CD14-positive monocyte (primary cell): ENCODE data around the gene PXMP4. TPM values are rescaled to one million over a fixed set of nuclear protein-coding genes. Genes with fewer than 3 reads are reported as not detected.

ENCODE experiments used
- DNase-seq, 3 donors: peaks; one replicate each; pipeline ENCODE4 v3.0.0-alpha.2; 2011 to 2022
- H2AFZ ChIP-seq: 2 replicates; pipeline ENCODE4 v1.6.0; 2012; ENCODE audit warnings: mild to moderate bottlenecking, low read depth, low read length, inconsistent platforms; ENCODE audit not compliant: insufficient read depth, poor library complexity, severe bottlenecking
- H3K27ac ChIP-seq, 2 donors: 1 replicate in 1 of 2; 2 replicates in 1 of 2; pipeline ENCODE4 v1.5.1; 2012 to 2013; ENCODE audit warnings: low read length in 2 of 2, control low read depth in 1 of 2, inconsistent platforms in 1 of 2, low read depth in 1 of 2, mild to moderate bottlenecking in 1 of 2
- H3K27me3 ChIP-seq, 2 donors: one replicate each; pipeline versions ENCODE4 v1.6.0 to v1.6.1; 2011 to 2013; ENCODE audit warnings: low read length in 2 of 2; ENCODE audit not compliant: control insufficient read depth in 2 of 2, insufficient read depth in 2 of 2
- H3K36me3 ChIP-seq, 2 donors: replicated peaks in 1 of 2; 1 replicate in 1 of 2; 2 replicates in 1 of 2; pipeline versions ENCODE4 v1.5.1 to v1.6.1; 2012 to 2013; ENCODE audit warnings: low read length in 2 of 2, control low read depth in 1 of 2, inconsistent platforms in 1 of 2, mild to moderate bottlenecking in 1 of 2; ENCODE audit not compliant: insufficient read depth in 2 of 2, control insufficient read depth in 1 of 2
- H3K4me1 ChIP-seq, 2 donors: 1 replicate in 1 of 2; 2 replicates in 1 of 2; pipeline versions ENCODE4 v1.5.1 to v1.6.1; 2012 to 2013; ENCODE audit warnings: low read length in 2 of 2, control low read depth in 1 of 2, inconsistent platforms in 1 of 2, mild to moderate bottlenecking in 1 of 2, moderate library complexity in 1 of 2; ENCODE audit not compliant: insufficient read depth in 2 of 2, control insufficient read depth in 1 of 2
- H3K4me2 ChIP-seq: replicated peaks from 2 replicates; pipeline ENCODE3; 2012; ENCODE audit warnings: low read length, moderate library complexity, mild to moderate bottlenecking; ENCODE audit not compliant: poor library complexity, severe bottlenecking; ENCODE audit errors: extremely low read depth
- H3K4me3 ChIP-seq, 3 experiments: fragments of 200-600 bp in 1 of 3; sonication (generic) in 1 of 3; replicated peaks in 1 of 3; 1 replicate in 2 of 3; 2 replicates in 1 of 3; pipeline ENCODE4 v1.5.1; 2011 to 2013; ENCODE audit warnings: low read length in 3 of 3, mild to moderate bottlenecking in 3 of 3, control low read depth in 2 of 3, low read depth in 2 of 3, inconsistent platforms in 1 of 3, moderate library complexity in 1 of 3
- H3K79me2 ChIP-seq: 2 replicates; pipeline ENCODE4 v1.6.0; 2012; ENCODE audit warnings: mild to moderate bottlenecking, control low read depth, inconsistent platforms, low read length, moderate library complexity; ENCODE audit not compliant: insufficient read depth
- H3K9ac ChIP-seq: 2 replicates; pipeline ENCODE4 v1.6.0; 2017; ENCODE audit warnings: low read length, mild to moderate bottlenecking; ENCODE audit not compliant: insufficient read depth, poor library complexity, severe bottlenecking
- H3K9me3 ChIP-seq, 2 donors: replicated peaks in 1 of 2; 1 replicate in 1 of 2; 2 replicates in 1 of 2; pipeline versions ENCODE4 v1.5.1 to v1.6.1; 2012 to 2013; ENCODE audit warnings: low read length in 2 of 2, control low read depth in 1 of 2; ENCODE audit not compliant: control insufficient read depth in 1 of 2, insufficient read depth in 1 of 2
- H4K20me1 ChIP-seq: 2 replicates; pipeline ENCODE4 v1.6.0; 2012; ENCODE audit warnings: mild to moderate bottlenecking, low read length, control low read depth, moderate library complexity; ENCODE audit not compliant: insufficient read depth
- H3K27ac Mint-ChIP-seq, 7 donors: one replicate each; pipeline ENCODE4 v1.8.0; 2020; ENCODE audit warnings: mild to moderate bottlenecking in 7 of 7, mixed read lengths in 7 of 7, moderate library complexity in 6 of 7, inconsistent platforms in 2 of 7
- H3K27me3 Mint-ChIP-seq, 3 donors: one replicate each; pipeline ENCODE4 v1.8.0; 2021 to 2022; ENCODE audit warnings: low read depth in 3 of 3, mild to moderate bottlenecking in 3 of 3, mixed read lengths in 3 of 3, moderate library complexity in 3 of 3, inconsistent platforms in 1 of 3
- H3K36me3 Mint-ChIP-seq, 2 donors: one replicate each; pipeline ENCODE4 v1.8.0; 2020; ENCODE audit warnings: mixed read lengths in 2 of 2, inconsistent platforms in 1 of 2, mild to moderate bottlenecking in 1 of 2
- H3K4me1 Mint-ChIP-seq: one replicate; pipeline ENCODE4 v1.8.0; 2020; ENCODE audit warnings: mild to moderate bottlenecking, mixed read lengths
- H3K4me3 Mint-ChIP-seq, 2 donors: one replicate each; pipeline ENCODE4 v1.8.0; 2020; ENCODE audit warnings: mild to moderate bottlenecking in 2 of 2, mixed read lengths in 2 of 2, moderate library complexity in 1 of 2
- H3K9me3 Mint-ChIP-seq, 7 donors: one replicate each; pipeline ENCODE4 v1.8.0; 2020 to 2022; ENCODE audit warnings: mixed read lengths in 7 of 7, mild to moderate bottlenecking in 6 of 7, moderate library complexity in 6 of 7, inconsistent platforms in 2 of 7
- CTCF ChIP-seq: fragments of 200-600 bp; IDR thresholded peaks from one replicate; pipeline ENCODE4 v1.8.0; 2022; ENCODE audit warnings: antibody characterized with exemption, mild to moderate bottlenecking
- WGBS: methylation state at CpG from one replicate; pipeline ENCODE4 v1.1.5; 2013; ENCODE audit warnings: missing lambda C conversion rate; ENCODE audit not compliant: insufficient coverage; 5-methylcytosine and 5-hydroxymethylcytosine counted together
- intact Hi-C, 2 donors: fragments of 100-400 bp; cut with micrococcal nuclease; formaldehyde crosslinking; loops; one replicate each; pipeline versions ENCODE4 v1.15.0 to v1.15.1; 2023
- polyA plus RNA-seq, 3 donors: library from polyadenylated mRNA; depleted of rRNA in 1 of 3; unstranded in 2 of 3; stranded (reverse) in 1 of 3; fragments of 300-500 nt in 2 of 3; fragments of >200 nt in 1 of 3; fragmentation: Illumina TruSeq in 2 of 3; gene quantifications; 1 replicate in 2 of 3; 2 replicates in 1 of 3; pipeline ENCODE4 v1.2.3, GENCODE V29; 2012 to 2021

The PXMP4 gene
- polyA plus RNA-seq, 3 donors = 4.9 to 11.4 (median 9.0) TPM

DNA sequence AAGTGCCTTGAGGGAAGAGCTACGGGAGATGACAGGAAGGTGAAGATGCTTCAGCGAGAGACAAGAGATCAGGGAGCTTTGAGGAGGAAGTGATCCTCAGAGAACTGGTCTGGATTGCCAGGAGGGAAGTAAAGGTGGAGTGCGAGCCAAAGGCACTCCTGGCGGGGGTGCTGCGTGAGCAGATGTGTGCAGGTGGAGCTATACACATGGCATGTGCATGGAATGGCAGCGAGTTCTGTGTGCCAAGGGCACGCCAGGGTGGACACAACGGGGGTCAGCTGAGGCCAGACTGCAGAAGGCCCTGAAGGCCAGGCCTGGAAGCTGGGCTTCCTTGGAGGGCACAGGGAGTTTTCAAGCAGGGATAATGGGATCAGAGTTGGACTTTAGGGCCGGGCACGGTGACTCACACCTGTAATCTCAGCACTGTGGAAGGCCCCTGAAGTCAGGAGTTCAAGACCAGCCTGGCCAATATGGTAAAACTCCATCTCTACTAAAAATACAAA, 6.2 kb downstream of the PXMP4 start:
- WGBS = 92% methylated on average over 8 of the region's 10 CpGs
- no peaks in the 10 kb centered on the region for H3K9me3 ChIP-seq
- H3K9ac ChIP-seq = no peak overlapping the region
- H3K27me3 ChIP-seq = no peaks in the 10 kb centered on the region
- no peak overlapping the region for H3K4me3 ChIP-seq
- peak overlapping the region in 1 of 7 donors; percentile 73 for H3K27ac Mint-ChIP-seq
- no peak overlapping the region for H3K4me3 Mint-ChIP-seq
- peaks cover 40 to 52% of the 10 kb centered on the region in 2 donors for H3K36me3 Mint-ChIP-seq
- peaks cover 40 to 48% of the 10 kb centered on the region in 2 donors for H3K36me3 ChIP-seq
- no peak overlapping the region for H3K4me2 ChIP-seq
- no peak overlapping the region for H3K27ac ChIP-seq
- intact Hi-C loops = no loop called here
- TF ChIP-seq CTCF = no peak
- H3K79me2 ChIP-seq = peaks cover 12% of the 10 kb centered on the region
- H3K4me1 ChIP-seq = no peaks in the 10 kb centered on the region
- no peaks in the 10 kb centered on the region for H4K20me1 ChIP-seq
- H3K9me3 Mint-ChIP-seq = no peaks in the 10 kb centered on the region
- H3K27me3 Mint-ChIP-seq = peaks cover 0 to 6% (median 0%) of the 10 kb centered on the region in 3 donors
- peaks cover 8% of the 10 kb centered on the region for H3K4me1 Mint-ChIP-seq
- no peak overlapping the region for H2AFZ ChIP-seq
- DNase-seq = no peak

GRCh38 chr20:33711446-33711738, 8.7 kb downstream of the PXMP4 start:
- H2AFZ ChIP-seq = no peak overlapping the region
- no peaks in the 10 kb centered on the region for H4K20me1 ChIP-seq
- H3K4me1 ChIP-seq = no peaks in the 10 kb centered on the region
- TF ChIP-seq CTCF = no peak
- peaks cover 0 to 6% (median 0%) of the 10 kb centered on the region in 3 donors for H3K27me3 Mint-ChIP-seq
- H3K27me3 ChIP-seq = no peaks in the 10 kb centered on the region
- H3K4me1 Mint-ChIP-seq = no peaks in the 10 kb centered on the region
- H3K4me3 Mint-ChIP-seq = no peak overlapping the region
- H3K9ac ChIP-seq = no peak overlapping the region
- H3K36me3 ChIP-seq = peaks cover 47 to 68% of the 10 kb centered on the region in 2 donors
- H3K4me2 ChIP-seq = no peak overlapping the region
- no peak overlapping the region for H3K27ac ChIP-seq
- no peaks in the 10 kb centered on the region for H3K9me3 ChIP-seq
- H3K27ac Mint-ChIP-seq = peak overlapping the region in 1 of 7 donors; percentile 38
- 100% methylated on average over 1 of the region's 1 CpG for WGBS
- DNase-seq = no peak
- H3K79me2 ChIP-seq = peaks cover 3% of the 10 kb centered on the region
- intact Hi-C loops = no loop called here
- no peak overlapping the region for H3K4me3 ChIP-seq
- H3K36me3 Mint-ChIP-seq = peaks cover 49 to 65% of the 10 kb centered on the region in 2 donors
- no peaks in the 10 kb centered on the region for H3K9me3 Mint-ChIP-seq
